Right hindlimb (tissue), 1 donor: ENCODE results near the gene FOSB.

Experiments
- DNase-seq: peaks from one replicate; pipeline ENCODE4 v3.0.0-alpha.2; 2018

Gene FOSB

DNA sequence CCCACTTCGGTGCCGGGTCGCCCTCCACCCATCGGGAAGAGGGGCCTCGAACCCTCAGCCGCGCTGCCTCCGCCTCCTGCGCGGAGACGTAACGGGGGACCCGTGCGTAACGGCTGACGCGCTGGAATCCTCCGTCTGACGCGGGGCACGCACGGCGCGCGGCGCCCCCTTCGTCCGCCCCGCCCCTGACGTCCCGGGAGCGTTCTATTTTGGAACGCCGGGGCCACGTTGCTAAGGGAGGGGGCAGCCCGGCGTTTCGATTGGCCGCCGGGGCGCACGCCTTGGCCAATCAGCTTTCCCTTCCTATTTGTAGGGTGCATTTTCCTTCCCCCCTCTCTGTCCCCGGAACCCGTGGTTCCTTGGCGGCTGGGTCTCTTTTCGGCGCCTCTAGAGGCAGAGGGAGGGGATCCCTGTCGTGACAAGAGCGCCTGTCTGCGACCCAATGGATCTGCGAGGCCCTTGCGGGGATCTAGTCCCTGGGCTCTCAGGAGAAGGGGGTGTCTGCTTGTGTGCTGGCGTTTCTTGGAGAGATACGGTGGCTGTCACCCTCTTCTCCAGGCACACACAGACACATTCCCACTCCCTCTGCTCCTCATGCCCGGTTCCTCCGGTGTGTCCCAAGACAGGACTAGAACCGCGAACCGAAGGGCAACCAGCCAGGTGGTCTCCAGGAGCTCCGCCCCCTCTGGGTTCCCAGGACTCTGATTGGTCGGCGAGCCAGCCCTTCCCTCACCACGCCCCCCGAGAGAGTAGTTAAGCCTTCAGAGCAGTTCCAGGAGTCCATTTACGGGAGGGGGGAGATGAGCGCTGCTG, 1.5 kb downstream of the FOSB start:
- DNase-seq, result peak; percentile 94

DNA sequence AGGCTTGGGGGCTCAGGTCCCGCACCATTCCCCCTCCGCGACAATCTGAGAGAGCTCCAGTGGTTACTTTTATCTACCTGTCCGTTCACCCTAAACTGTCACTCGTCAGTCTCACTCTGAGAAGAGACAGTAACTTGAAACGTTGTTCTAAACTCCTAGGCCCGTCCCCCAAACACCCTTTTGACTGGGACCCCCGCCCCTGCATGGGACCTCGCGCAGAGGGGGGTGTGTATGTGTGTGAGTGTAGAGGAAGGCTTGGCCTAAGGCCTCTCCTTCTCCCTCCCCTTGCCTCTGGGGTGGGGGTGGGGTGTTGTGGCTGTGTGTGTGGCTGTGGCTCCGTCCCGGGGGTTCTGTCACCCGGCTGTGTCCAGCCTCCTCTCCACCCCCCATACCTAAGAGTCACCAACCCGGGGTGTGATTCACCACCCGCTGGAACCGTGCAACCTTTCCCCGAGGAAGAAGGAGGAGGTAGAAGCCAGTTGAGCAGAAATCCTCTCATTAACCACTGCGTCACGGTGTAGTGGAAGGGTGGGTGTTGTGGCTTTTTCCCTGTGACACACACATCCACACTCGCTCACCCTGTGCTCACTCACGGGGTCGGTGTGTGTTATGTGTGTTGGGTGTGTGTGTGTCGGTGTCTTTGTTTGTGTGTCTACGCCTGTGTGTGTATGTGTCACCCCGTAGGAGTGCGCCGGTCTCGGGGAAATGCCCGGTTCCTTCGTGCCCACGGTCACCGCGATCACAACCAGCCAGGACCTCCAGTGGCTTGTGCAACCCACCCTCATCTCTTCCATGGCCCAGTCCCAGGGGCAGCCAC, 2.4 kb downstream of the FOSB start:
- DNase-seq, result peak; percentile 75

DNA sequence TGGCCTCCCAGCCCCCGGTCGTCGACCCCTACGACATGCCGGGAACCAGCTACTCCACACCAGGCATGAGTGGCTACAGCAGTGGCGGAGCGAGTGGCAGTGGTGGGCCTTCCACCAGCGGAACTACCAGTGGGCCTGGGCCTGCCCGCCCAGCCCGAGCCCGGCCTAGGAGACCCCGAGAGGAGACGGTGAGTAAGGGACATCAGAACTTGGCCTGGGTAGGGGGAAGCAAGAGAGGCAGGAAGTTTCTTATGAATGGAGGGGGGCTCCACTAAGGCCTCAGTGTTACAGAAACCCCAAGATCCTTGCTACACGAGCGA, 2.9 kb downstream of the FOSB start:
- peak; percentile 60 for DNase-seq

DNA sequence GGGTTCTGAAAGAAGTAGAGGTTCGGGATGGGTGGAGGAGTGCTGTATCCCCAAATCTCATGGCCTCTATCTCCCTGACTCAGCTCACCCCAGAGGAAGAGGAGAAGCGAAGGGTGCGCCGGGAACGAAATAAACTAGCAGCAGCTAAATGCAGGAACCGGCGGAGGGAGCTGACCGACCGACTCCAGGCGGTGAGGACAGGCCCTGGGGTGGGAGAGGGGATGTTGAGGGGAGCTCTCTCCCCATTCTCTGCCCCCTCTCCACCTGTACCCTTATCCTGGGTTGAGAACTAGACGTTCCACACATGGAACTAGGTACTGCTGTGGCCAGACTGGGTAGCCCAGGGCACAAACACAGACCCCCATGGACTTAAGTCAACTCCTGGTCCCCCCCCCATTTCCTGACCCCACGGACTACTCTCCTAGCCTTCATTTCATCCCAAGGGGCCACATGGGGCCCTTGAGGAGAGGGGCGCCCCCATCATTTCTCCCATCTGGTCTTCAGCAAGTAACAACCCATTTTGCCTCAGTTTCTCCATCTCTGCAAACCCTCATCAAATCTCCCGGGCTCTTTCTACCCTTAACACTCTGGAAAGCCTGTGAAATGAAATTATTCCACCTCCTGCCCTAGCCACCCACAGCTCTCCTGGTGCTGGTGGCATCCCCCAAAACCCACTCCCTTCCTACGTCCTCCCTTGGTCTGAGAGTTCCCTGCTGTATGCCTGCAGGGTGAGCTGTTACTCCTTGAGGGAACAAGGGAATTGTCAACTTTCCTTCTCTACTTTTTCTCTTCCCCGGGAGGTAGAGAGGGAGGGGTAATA, 3.5 kb downstream of the FOSB start:
- DNase-seq, result peak; percentile 49

DNA sequence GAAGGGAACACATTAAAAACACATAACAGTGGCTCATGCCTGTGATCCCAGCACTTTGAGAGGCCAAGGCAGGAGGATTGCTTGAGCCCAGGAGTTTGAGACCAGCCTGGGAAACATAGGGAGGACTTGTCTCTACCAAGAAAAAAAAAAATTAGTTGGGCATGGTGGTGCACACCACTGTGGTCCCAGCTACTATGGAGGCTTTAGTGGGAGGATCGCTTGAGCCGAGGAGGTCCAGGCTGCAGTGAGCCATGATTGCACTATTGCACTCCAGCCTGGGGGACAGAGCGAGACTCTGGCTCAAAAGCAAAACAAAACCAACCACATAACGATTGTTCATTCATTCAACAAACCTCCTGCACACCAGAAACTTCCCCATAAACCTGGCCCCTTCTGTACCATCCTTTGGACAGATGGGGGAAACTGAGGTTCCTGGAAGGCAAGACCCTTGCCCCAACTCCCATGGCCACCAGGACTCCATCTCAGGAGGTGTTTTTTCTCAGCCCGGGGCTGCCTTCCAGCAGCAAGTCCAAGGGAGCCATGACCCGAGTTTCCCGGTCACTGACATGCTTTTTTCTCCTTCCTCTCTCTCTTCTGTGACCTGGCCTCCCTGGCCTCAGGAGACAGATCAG, 4.3 kb downstream of the FOSB start:
- DNase-seq, result no peak

DNA sequence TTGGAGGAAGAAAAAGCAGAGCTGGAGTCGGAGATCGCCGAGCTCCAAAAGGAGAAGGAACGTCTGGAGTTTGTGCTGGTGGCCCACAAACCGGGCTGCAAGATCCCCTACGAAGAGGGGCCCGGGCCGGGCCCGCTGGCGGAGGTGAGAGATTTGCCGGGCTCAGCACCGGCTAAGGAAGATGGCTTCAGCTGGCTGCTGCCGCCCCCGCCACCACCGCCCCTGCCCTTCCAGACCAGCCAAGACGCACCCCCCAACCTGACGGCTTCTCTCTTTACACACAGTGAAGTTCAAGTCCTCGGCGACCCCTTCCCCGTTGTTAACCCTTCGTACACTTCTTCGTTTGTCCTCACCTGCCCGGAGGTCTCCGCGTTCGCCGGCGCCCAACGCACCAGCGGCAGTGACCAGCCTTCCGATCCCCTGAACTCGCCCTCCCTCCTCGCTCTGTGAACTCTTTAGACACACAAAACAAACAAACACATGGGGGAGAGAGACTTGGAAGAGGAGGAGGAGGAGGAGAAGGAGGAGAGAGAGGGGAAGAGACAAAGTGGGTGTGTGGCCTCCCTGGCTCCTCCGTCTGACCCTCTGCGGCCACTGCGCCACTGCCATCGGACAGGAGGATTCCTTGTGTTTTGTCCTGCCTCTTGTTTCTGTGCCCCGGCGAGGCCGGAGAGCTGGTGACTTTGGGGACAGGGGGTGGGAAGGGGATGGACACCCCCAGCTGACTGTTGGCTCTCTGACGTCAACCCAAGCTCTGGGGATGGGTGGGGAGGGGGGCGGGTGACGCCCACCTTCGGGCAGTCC, 5.0 kb downstream of the FOSB start:
- DNase-seq, result peak; percentile 74

DNA sequence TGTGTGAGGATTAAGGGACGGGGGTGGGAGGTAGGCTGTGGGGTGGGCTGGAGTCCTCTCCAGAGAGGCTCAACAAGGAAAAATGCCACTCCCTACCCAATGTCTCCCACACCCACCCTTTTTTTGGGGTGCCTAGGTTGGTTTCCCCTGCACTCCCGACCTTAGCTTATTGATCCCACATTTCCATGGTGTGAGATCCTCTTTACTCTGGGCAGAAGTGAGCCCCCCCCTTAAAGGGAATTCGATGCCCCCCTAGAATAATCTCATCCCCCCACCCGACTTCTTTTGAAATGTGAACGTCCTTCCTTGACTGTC, 5.5 kb downstream of the FOSB start:
- no peak for DNase-seq

DNA sequence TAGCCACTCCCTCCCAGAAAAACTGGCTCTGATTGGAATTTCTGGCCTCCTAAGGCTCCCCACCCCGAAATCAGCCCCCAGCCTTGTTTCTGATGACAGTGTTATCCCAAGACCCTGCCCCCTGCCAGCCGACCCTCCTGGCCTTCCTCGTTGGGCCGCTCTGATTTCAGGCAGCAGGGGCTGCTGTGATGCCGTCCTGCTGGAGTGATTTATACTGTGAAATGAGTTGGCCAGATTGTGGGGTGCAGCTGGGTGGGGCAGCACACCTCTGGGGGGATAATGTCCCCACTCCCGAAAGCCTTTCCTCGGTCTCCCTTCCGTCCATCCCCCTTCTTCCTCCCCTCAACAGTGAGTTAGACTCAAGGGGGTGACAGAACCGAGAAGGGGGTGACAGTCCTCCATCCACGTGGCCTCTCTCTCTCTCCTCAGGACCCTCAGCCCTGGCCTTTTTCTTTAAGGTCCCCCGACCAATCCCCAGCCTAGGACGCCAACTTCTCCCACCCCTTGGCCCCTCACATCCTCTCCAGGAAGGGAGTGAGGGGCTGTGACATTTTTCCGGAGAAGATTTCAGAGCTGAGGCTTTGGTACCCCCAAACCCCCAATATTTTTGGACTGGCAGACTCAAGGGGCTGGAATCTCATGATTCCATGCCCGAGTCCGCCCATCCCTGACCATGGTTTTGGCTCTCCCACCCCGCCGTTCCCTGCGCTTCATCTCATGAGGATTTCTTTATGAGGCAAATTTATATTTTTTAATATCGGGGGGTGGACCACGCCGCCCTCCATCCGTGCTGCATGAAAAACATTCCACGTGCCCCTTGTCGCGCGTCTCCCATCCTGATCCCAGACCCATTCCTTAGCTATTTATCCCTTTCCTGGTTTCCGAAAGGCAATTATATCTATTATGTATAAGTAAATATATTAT, 6.1 kb downstream of the FOSB start:
- peak; percentile 68 for DNase-seq

DNA sequence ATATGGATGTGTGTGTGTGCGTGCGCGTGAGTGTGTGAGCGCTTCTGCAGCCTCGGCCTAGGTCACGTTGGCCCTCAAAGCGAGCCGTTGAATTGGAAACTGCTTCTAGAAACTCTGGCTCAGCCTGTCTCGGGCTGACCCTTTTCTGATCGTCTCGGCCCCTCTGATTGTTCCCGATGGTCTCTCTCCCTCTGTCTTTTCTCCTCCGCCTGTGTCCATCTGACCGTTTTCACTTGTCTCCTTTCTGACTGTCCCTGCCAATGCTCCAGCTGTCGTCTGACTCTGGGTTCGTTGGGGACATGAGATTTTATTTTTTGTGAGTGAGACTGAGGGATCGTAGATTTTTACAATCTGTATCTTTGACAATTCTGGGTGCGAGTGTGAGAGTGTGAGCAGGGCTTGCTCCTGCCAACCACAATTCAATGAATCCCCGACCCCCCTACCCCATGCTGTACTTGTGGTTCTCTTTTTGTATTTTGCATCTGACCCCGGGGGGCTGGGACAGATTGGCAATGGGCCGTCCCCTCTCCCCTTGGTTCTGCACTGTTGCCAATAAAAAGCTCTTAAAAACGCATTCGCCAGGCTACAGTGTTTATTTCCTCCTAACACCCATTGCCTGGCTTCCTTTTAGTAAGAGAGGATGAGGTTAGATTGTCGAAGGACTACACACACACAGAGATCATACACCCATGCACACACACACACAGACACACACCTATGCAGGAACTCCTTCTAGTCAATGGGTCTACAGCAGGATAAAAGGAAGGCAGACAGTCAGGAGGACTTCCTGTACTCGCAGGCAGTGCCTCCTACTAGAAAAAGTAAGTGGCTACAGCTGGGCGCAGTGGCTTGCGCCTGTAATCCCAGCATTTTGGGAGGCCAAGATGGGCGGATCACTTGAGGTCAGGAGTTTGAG, 7.1 kb downstream of the FOSB start:
- DNase-seq, result peak; percentile 65

DNA sequence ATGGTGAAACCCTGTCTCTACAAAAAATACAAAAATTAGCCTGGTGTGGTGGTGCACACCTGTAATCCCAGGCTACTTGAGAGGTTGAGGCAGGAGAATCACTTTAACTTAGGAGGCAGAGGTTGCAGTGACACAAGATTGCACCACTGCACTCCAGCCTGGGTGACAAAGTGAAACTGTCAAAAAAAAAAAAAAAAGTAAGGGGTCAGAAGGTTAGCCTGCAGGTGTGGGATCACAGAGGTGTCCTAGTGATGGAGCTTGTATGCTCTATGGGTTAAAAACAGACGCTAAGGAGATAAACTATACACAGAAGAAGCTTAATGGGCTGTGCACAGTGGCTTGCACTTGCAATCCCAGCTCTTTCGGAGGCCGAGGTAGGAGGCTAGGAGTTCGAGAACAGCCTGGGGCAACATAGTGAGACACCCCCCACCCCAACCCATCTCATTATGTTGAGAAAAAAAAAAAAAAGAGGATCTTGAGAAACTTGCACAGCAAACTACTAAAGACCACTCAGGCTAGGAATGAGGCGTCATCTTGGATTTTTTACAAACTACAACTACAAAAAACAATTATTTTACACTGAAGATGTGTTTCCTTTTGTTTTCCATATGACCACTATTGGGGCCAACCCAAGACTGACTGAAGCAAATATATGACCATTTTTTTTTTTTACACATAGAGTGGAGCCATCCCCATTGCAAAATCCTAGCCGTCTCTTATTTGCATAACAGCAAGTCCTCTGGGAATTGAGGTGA, 7.9 kb downstream of the FOSB start:
- peak; percentile 60 for DNase-seq

DNA sequence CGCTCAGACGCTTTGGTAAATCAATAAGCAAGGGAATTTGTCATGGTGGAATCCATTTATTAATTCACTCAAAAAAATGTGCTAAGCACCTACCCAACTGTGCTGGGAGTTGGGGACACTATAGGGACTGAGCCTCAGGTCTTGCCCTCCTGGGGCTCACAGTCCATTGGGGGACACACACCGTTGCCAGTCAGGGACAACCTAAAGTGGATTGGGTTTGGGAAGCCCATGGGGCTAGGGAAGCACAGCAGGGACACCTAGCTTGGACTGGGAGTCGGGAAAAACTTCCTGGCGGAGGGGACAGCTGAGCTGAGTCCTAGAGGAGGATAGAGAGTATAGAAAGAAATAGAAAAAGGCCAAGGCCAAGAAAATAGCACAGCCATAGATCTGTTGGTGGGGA, 8.5 kb downstream of the FOSB start:
- peak; percentile 70 for DNase-seq

DNA sequence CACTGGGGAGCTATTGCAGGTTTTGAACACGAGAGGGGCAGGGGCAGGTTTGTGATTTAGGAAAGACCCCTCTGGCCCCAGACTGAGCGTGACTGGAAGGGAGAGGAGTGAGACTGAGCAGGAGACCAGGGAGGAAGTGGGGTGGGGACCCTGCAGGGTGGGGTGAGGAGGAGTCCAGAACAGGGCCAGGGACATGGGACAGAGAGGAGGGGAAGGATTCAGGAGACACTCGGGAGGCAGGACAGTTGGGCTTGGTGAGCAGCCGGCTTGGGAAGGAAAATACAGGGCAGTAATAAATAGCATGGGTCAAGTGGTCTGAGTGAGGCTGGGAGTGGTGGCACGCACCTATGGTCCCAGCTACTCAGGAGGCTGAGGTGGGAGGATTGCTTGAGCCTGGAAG, 9.4 kb downstream of the FOSB start:
- DNase-seq, result peak; percentile 68

DNA sequence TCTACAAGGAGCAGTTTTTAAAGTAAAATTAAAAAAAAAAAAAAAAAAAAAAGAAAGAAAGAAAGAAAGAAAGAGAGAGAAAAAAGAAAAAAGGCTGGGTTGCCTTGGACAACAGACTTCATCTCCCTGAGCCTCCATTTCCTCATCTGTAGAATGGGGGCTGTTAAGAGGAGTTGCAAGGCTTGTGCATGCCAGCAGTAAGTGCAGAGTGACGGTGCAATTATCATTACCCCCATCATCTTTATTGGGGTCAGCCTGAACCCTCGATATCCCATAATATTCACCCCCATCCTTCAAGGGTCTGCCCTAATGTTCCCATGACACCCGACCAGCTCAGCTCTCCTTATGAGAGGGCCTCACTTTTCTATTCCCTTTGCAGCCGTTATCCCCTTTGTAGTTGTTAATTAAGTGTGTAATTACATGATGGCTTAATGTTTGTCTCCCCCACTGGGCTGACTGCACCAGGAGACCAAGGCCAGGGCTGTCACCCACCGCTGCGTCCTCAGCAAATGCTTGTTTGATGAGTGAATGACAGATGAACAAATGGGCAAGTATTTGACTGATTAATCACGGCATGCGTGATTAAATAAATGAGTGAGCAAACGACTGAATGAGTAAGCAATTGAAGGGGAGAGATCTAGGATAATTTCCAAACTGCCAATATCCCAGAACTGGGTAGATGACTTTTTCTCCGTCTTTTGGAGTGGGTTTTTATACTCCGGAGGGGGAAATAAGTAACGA, 10.1 kb downstream of the FOSB start:
- peak; percentile 47 for DNase-seq

DNA sequence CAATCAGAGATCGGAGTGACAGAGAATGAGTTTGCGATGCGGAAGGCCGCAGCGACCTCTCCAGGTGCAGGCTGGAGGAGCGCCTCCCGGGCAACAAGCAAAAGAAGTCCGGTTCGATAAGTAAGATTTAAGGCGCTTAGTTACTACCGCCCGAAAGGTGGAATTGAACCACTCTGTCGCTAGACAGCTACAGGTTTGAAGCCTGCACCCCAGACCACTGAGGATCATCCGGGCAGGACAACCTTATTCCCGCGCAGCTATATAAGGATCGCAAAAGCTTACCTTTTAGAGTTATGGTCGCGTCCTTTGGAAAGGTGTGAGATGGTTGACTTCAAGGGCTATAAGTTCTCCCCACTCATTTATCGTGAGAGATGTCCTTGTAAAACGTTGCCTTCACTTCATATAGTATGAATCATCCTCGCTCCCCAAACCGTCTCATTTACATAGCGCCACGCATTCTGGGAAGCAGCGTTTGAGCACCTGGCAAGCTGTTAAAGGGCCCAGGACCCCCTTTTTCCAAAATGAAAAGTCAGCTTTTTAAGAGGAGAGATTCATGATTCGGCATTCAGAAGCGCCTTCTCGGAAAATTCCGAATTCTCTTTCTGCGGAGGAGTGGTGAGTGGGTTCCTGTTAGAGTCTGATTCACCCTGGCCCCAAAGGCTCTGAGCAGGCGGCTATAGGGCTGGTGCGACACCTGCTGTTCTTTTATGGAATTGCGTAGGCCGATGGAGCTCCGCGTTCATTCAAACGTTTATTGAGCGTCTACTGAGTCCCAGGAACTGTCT, 10.8 kb downstream of the FOSB start:
- peak; percentile 91 for DNase-seq

DNA sequence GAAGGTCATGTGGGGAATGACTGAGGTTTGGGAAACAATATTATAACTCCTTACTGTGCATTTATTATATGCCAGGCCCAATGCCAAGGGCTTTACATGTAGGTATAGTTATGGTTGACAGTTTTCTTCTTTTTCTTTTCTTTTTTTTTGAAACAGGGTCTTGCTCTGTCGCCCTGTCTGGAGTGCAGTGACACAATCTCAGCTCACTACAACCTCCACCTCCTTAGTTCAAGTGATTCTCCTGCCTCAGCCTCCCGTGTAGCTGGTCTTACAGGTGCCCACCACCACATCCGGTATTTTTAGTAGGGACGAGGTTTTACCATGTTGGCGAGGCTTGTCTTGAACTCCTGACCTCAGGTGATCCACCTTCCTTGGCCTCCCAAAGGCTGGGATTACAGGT, 15.2 kb downstream of the FOSB start:
- no peak for DNase-seq

DNA sequence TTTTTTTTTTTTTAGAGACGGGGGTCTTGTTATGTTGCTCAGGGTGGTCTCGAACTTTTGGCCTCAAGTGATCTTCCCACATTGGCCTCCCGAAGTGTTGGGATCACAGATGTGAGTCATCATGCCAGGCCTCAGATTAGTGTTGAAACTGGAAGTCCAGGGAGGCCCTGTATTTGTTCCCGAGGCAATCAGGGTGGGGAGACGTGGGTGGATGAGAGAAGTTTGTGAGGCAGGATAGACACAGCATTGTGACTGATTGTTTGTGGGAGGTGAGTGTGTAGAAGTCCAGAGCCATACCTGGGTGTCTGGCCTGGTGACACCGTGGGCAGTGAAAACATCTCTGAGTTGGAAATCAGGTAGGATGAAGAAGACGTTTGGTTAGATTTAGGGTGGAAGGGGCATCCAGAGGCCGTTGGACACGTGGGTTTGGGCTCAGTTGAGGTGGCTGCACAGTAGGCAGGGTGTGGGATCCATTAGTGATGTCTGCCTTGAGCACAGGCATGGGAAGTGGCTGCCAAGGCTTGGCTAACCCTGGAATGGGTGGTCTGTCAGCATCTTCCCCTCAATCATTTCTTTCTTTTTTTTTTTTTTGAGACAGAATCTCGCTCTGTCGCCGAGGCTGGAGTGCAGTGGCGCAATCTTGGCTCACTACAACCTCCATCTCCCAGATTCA, 16.6 kb downstream of the FOSB start:
- no peak for DNase-seq
